B cell (primary cell): Measurements from ENCODE around the gene ITPK1. TPM values are rescaled to one million over a fixed set of nuclear protein-coding genes. Genes with fewer than 3 reads are reported as not detected.

Experiments used
- ATAC-seq: fragments of 200-7000 bp; cut with Tn5 transposase; one replicate; pipeline ENCODE4 v1.10.0; 2021; ENCODE audit warnings: low read depth, mild to moderate bottlenecking, moderate number of reproducible peaks, moderate library complexity
- CTCF ChIA-PET: fragments of 350-600 bp; sonication (Branson Sonifier 250); formaldehyde crosslinking; loops from one replicate; lab custom pipeline; 2021; ENCODE audit warnings: antibody characterized with exemption, inconsistent platforms; lab: Charles Lee
- POLR2A ChIA-PET: fragments of 350-600 bp; sonication (Branson Sonifier 250); formaldehyde crosslinking; loops from one replicate; lab custom pipeline; 2021; ENCODE audit warnings: antibody characterized with exemption; lab: Charles Lee
- DNase-seq: peaks from one replicate; pipeline ENCODE4 v3.0.0; 2013
- H2AFZ ChIP-seq: 2 replicates; pipeline ENCODE4 v1.6.1; 2012; ENCODE audit warnings: mild to moderate bottlenecking, low read depth, low read length; ENCODE audit not compliant: insufficient read depth, poor library complexity, severe bottlenecking
- H3K27ac ChIP-seq, 2 donors: 1 replicate in 1 of 2; 2 replicates in 1 of 2; pipeline ENCODE4 v1.5.1; 2012 to 2013; ENCODE audit warnings: low read length in 2 of 2, mild to moderate bottlenecking in 2 of 2, moderate library complexity in 1 of 2
- H3K27me3 ChIP-seq, 4 experiments: fragments of 200-600 bp in 1 of 4; sonication (generic) in 1 of 4; replicated peaks in 1 of 4; 1 replicate in 2 of 4; 2 replicates in 2 of 4; pipeline versions ENCODE4 v1.6.1 to v1.7.0; 2013 to 2016; ENCODE audit warnings: low read length in 3 of 4, mild to moderate bottlenecking in 2 of 4, mixed read lengths in 1 of 4, moderate library complexity in 1 of 4; ENCODE audit not compliant: insufficient read depth in 4 of 4, control insufficient read depth in 3 of 4; ENCODE audit errors: control extremely low read depth in 1 of 4
- H3K36me3 ChIP-seq, 2 experiments: replicated peaks in 1 of 2; 1 replicate in 1 of 2; 2 replicates in 1 of 2; pipeline versions ENCODE4 v1.6.1 to v1.7.1; 2013; ENCODE audit warnings: low read length in 1 of 2; ENCODE audit not compliant: insufficient read depth in 2 of 2, control insufficient read depth in 1 of 2; ENCODE audit errors: control extremely low read depth in 1 of 2, extremely low read depth in 1 of 2
- H3K4me1 ChIP-seq, 2 donors: fragments of 200-600 bp in 1 of 2; sonication (generic) in 1 of 2; 1 replicate in 1 of 2; 2 replicates in 1 of 2; pipeline versions ENCODE4 v1.5.1 to v1.6.1; 2013 to 2017; ENCODE audit warnings: low read length in 2 of 2; ENCODE audit not compliant: control insufficient read depth in 2 of 2, insufficient read depth in 2 of 2
- H3K4me2 ChIP-seq: replicated peaks from 2 replicates; pipeline ENCODE3; 2012; ENCODE audit warnings: mild to moderate bottlenecking, low read depth, low read length; ENCODE audit not compliant: poor library complexity, severe bottlenecking
- H3K4me3 ChIP-seq, 5 experiments: fragments of 200-600 bp in 1 of 5; sonication (generic) in 1 of 5; 1 replicate in 3 of 5; 2 replicates in 2 of 5; pipeline versions ENCODE4 v1.5.1 to v1.7.0; 2011 to 2016; ENCODE audit warnings: low read length in 4 of 5, mild to moderate bottlenecking in 4 of 5, low read depth in 2 of 5, control low read depth in 1 of 5, moderate library complexity in 1 of 5; ENCODE audit not compliant: insufficient read depth in 1 of 5; ENCODE audit errors: control extremely low read depth in 1 of 5, extremely low read depth in 1 of 5
- H3K79me2 ChIP-seq: fragments of 200-600 bp; sonication (generic); one replicate; pipeline ENCODE4 v1.6.0; 2016; ENCODE audit warnings: low read length; ENCODE audit not compliant: control insufficient read depth, insufficient read depth
- H3K9ac ChIP-seq: fragments of 200-600 bp; sonication (generic); 2 replicates; pipeline ENCODE4 v1.6.1; 2017; ENCODE audit warnings: mild to moderate bottlenecking, low read length, moderate library complexity
- H3K9me3 ChIP-seq, 3 donors: one replicate each; pipeline versions ENCODE4 v1.6.1 to v1.7.1; 2013; ENCODE audit warnings: low read length in 2 of 3; ENCODE audit not compliant: control insufficient read depth in 2 of 3, insufficient read depth in 1 of 3; ENCODE audit errors: control extremely low read depth in 1 of 3
- H4K20me1 ChIP-seq: 2 replicates; pipeline ENCODE4 v1.6.0; 2012; ENCODE audit warnings: mild to moderate bottlenecking, low read length; ENCODE audit not compliant: insufficient read depth, control insufficient read depth, poor library complexity, severe bottlenecking
- H3K27ac Mint-ChIP-seq: one replicate; pipeline ENCODE4 v1.8.0; 2021; ENCODE audit warnings: mixed read lengths
- H3K27me3 Mint-ChIP-seq: one replicate; pipeline ENCODE4 v1.8.0; 2021; ENCODE audit warnings: mixed read lengths
- H3K4me1 Mint-ChIP-seq: one replicate; pipeline ENCODE4 v1.8.0; 2021; ENCODE audit warnings: mixed read lengths
- H3K4me3 Mint-ChIP-seq: one replicate; pipeline ENCODE4 v1.8.0; 2021; ENCODE audit warnings: mixed read lengths
- H3K9me3 Mint-ChIP-seq: one replicate; pipeline ENCODE4 v1.8.0; 2022; ENCODE audit warnings: mixed read lengths; ENCODE audit not compliant: insufficient read depth
- CTCF ChIP-seq: fragments of 200-600 bp; IDR thresholded peaks from one replicate; pipeline ENCODE4 v1.8.0; 2022; ENCODE audit warnings: antibody characterized with exemption, mild to moderate bottlenecking
- EZH2 ChIP-seq: IDR thresholded peaks from 2 replicates; pipeline ENCODE4 v1.6.1; 2012; ENCODE audit warnings: borderline replicate concordance, low read depth, mild to moderate bottlenecking, moderate library complexity, low read length; ENCODE audit not compliant: insufficient read depth, poor library complexity, severe bottlenecking
- WGBS: methylation state at CpG from one replicate; pipeline ENCODE4 v1.1.5; 2013; ENCODE audit warnings: missing lambda C conversion rate; ENCODE audit not compliant: insufficient coverage; 5-methylcytosine and 5-hydroxymethylcytosine counted together
- intact Hi-C: fragments of 100-400 bp; cut with micrococcal nuclease; formaldehyde crosslinking; loops from one replicate; pipeline ENCODE4 v1.10.0; 2022
- polyA plus RNA-seq: library from polyadenylated mRNA; depleted of rRNA; stranded (reverse); fragments of >200 nt; gene quantifications from 2 replicates; pipeline ENCODE4 v1.2.3, GENCODE V29; 2012
- total RNA-seq, 2 donors: library from RNA; stranded (reverse); fragments of 120-200 nt in 1 of 2; gene quantifications; 1 replicate in 1 of 2; 2 replicates in 1 of 2; pipeline versions ENCODE4 v1.2.3 to v1.2.4, GENCODE V29; 2013 to 2022

ITPK1 gene
- total and polyA plus RNA-seq, 2 donors (not counting 1 experiment from before 2014, with no cell fraction given), result 46.0 to 46.9 TPM

DNA sequence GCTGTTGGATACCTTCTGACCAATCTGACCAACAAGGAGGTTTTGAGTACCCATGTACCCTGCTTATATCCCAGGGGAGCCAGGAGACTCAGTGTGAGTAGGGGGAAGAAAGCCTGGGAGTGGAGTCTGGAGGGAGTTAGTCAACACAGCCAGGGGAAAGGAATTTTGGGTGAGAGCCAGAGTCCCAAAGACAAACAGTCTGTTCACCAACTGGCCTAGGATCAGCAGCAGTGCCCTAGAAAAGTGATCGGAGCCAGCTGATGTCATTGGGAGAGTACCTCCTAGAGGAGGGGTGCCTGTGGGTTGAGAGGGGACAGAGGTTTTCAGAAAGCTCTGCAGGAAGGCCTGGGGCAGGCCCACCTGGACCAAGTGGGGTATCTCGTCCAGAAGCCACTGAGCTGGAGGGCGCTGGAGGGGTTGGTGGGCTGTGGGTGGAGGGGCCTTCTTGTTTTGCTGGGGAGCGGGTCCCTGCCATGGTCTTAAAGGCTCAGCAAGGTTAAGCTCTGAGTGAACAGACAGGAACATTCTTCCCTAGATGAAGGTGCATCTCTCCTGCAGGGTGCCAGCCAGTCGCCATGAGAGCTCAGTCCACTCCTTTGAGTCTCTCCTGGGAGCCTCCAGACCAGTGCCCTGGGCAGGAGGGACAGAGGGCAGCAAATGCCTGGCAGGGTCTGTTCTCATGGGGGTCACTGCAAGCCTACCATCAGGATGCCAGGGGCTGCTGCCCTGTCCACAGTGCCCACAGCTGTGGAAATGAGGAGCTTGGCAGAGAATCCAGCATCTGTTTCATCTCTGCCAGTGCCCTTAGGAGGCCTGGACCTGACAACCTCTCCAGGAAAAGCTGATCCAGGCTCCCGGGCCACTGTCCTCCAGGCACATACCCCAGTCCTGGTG lies 129.2 kb downstream of the ITPK1 start:
- Histone ChIP-seq H3K27ac (no peak overlapping the region), H2AFZ (no peak overlapping the region), H3K27me3 (no peaks in the 10 kb centered on the region), H3K4me3 (no peak overlapping the region), H4K20me1 (no peaks in the 10 kb centered on the region), H3K36me3 (peaks cover 0 to 14% of the 10 kb centered on the region in 2 experiments), H3K79me2 (peaks cover 2% of the 10 kb centered on the region), H3K4me2 (no peak overlapping the region), H3K4me1 (no peaks in the 10 kb centered on the region), H3K9me3 (peaks cover 0 to 20% (median 0%) of the 10 kb centered on the region in 3 donors), H3K9ac (no peak overlapping the region)
- Mint-ChIP-seq H3K27ac (no peak overlapping the region), H3K27me3 (no peaks in the 10 kb centered on the region), H3K4me3 (no peak overlapping the region), H3K9me3 (peaks cover 1% of the 10 kb centered on the region), H3K4me1 (peaks cover 2% of the 10 kb centered on the region)
- WGBS, result 98% methylated on average over 5 of the region's 6 CpGs
- ChIA-PET POLR2A (no interaction called here), CTCF (interaction anchor here (1.0 to 1.7 kb wide), 2 partner anchors 35 to 146 kb away, joined by 3 to 4 read pairs; no protein-coding TSS in a partner anchor)
- ATAC-seq (no peak), DNase-seq (no peak)
- intact Hi-C loops, result no loop called here
- TF ChIP-seq CTCF, result no peak
- no peak for TF ChIP-seq EZH2

GRCh38 chr14:92985521-92985920 lies 130.2 kb downstream of the ITPK1 start:
- peaks cover 4% of the 10 kb centered on the region for H3K79me2 ChIP-seq
- ChIA-PET POLR2A (no interaction called here), CTCF (no interaction called here)
- 79% methylated on average over 3 of the region's 4 CpGs for WGBS
- no peak overlapping the region for H3K27ac ChIP-seq
- H3K9ac ChIP-seq, result no peak overlapping the region
- intact Hi-C loops, result no loop called here
- no peak overlapping the region for H2AFZ ChIP-seq
- H3K27me3 Mint-ChIP-seq, result no peaks in the 10 kb centered on the region
- H3K4me3 Mint-ChIP-seq, result no peak overlapping the region
- H3K27me3 ChIP-seq, result no peaks in the 10 kb centered on the region
- H3K36me3 ChIP-seq, result peaks cover 0 to 14% of the 10 kb centered on the region in 2 experiments
- H3K4me1 Mint-ChIP-seq, result peaks cover 8% of the 10 kb centered on the region
- peaks cover 0 to 29% (median 0%) of the 10 kb centered on the region in 3 donors for H3K9me3 ChIP-seq
- peaks cover 5% of the 10 kb centered on the region for H3K9me3 Mint-ChIP-seq
- H3K4me3 ChIP-seq, result no peak overlapping the region
- TF ChIP-seq CTCF (no peak), EZH2 (no peak)
- no peak overlapping the region for H3K27ac Mint-ChIP-seq
- H3K4me2 ChIP-seq, result no peak overlapping the region
- ATAC-seq (no peak), DNase-seq (no peak)
- H4K20me1 ChIP-seq, result no peaks in the 10 kb centered on the region
- H3K4me1 ChIP-seq, result no peaks in the 10 kb centered on the region
